Peyer's patch (tissue), 4 donors: ENCODE results near the gene LHFPL2.

Source experiments
- POLR2A ChIP-seq, 2 donors: fragments of 450-650 bp; IDR thresholded peaks; one replicate each; pipeline ENCODE4 v1.5.1; 2017; ENCODE audit warnings: antibody characterized with exemption in 2 of 2, mild to moderate bottlenecking in 2 of 2, moderate library complexity in 2 of 2
- TF ChIP-seq, protein P1 (sequence below), 6 experiments: fragments of 450-650 bp in 4 of 6; fragments of 200-600 bp in 2 of 6; sonication (generic) in 1 of 6; IDR thresholded peaks; one replicate each; pipeline ENCODE4 v1.5.1; 2017 to 2019; ENCODE audit warnings: antibody characterized with exemption in 6 of 6, mild to moderate bottlenecking in 3 of 6, moderate library complexity in 1 of 6

GRCh38 chr5:78633700-78634099 is 14.9 kb downstream of the LHFPL2 start:
- TF ChIP-seq, protein P1, sequence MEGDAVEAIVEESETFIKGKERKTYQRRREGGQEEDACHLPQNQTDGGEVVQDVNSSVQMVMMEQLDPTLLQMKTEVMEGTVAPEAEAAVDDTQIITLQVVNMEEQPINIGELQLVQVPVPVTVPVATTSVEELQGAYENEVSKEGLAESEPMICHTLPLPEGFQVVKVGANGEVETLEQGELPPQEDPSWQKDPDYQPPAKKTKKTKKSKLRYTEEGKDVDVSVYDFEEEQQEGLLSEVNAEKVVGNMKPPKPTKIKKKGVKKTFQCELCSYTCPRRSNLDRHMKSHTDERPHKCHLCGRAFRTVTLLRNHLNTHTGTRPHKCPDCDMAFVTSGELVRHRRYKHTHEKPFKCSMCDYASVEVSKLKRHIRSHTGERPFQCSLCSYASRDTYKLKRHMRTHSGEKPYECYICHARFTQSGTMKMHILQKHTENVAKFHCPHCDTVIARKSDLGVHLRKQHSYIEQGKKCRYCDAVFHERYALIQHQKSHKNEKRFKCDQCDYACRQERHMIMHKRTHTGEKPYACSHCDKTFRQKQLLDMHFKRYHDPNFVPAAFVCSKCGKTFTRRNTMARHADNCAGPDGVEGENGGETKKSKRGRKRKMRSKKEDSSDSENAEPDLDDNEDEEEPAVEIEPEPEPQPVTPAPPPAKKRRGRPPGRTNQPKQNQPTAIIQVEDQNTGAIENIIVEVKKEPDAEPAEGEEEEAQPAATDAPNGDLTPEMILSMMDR (IDR thresholded peaks at IDR 0.05) = no peak
- no peak for TF ChIP-seq POLR2A (IDR thresholded peaks at IDR 0.05)
